Activated naive CD8-positive, alpha-beta T cell treated with anti-CD3 and anti-CD28 coated beads, Interleukin-2, amount 50 U/mL, for 24 hours (primary cell): ENCODE data around the gene WASHC2C.
"Not testable (repeated sequence)": the region's sequence is repeated elsewhere in the genome, so short reads cannot be mapped to it uniquely, and the experiment has no call there.

ENCODE experiments used
- ATAC-seq: fragments of 150-1000 bp; cut with Tn5 transposase; one replicate; pipeline ENCODE4 v1.10.0; 2021
- DNase-seq: peaks from one replicate; pipeline ENCODE4 v3.0.0; 2021
- H3K27ac Mint-ChIP-seq: one replicate; pipeline ENCODE4 v1.8.0; 2021; ENCODE audit warnings: mild to moderate bottlenecking, mixed read lengths
- H3K27me3 Mint-ChIP-seq: one replicate; pipeline ENCODE4 v1.8.0; 2021; ENCODE audit warnings: mixed read lengths
- H3K36me3 Mint-ChIP-seq: one replicate; pipeline ENCODE4 v1.8.0; 2021; ENCODE audit warnings: low read depth, mixed read lengths
- H3K4me1 Mint-ChIP-seq: one replicate; pipeline ENCODE4 v1.8.0; 2021; ENCODE audit warnings: mixed read lengths
- H3K4me3 Mint-ChIP-seq: one replicate; pipeline ENCODE4 v1.8.0; 2021; ENCODE audit warnings: mild to moderate bottlenecking, moderate library complexity, mixed read lengths
- H3K9me3 Mint-ChIP-seq: one replicate; pipeline ENCODE4 v1.8.0; 2021; ENCODE audit warnings: mixed read lengths

WASHC2C gene

DNA sequence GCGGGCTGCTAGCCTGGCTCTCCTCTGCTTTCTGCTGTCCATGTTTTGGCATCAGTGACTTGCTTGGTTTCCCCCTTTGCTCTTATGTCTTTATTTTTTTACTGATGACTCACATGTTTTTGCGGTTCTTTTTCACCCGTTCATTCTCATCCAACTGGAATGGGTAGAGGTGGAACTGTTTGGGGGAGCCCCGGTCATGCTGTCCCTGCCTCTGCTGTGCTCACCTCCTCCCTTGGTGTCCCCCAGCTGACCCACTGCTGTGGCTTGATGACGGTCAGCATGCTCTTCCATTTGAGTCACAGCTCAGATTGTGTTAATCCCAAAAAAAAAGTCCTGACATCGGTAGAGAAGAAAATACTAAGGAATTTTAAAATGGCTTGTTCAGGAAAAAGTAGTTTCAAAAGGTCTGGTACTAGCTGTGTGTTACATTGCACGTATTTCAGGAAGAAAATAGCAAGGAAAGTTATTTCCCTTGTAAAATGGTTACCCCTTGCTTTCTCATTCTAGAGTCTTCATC lies 27.0 kb downstream of the WASHC2C start:
- not testable (repeated sequence) for H3K27me3 Mint-ChIP-seq, H3K9me3 Mint-ChIP-seq, ATAC-seq, H3K27ac Mint-ChIP-seq, H3K36me3 Mint-ChIP-seq, H3K4me3 Mint-ChIP-seq, H3K4me1 Mint-ChIP-seq, DNase-seq

GRCh38 chr10:45755083-45755482 lies 28.0 kb downstream of the WASHC2C start:
- not testable (repeated sequence) for H3K27ac Mint-ChIP-seq, H3K4me1 Mint-ChIP-seq

DNA sequence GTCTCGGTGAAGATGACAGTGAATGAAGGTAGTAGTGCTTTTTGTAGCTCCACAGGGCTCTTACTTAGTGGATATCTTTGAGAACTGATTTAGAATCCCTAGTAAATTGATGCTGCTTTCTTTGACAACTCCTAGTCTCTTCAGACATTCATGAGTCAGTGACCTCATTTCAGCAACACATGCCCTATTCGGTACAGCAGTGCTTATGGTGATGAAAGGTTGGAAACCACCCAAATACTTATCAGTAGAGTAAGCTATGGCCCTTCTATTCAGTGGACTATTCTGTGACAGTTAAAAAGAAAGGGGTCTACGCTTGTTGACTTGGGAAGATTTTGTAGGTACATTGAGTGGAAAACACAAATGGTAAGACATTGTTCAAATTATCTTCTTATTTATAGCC lies 29.0 kb downstream of the WASHC2C start:
- ATAC-seq, DNase-seq, H3K27ac Mint-ChIP-seq, H3K4me3 Mint-ChIP-seq, H3K27me3 Mint-ChIP-seq, H3K9me3 Mint-ChIP-seq, H3K36me3 Mint-ChIP-seq, H3K4me1 Mint-ChIP-seq: not testable (repeated sequence)

More at GRCh38 chr10:45755083-45755482, 28.0 kb downstream of the WASHC2C start:
- H3K36me3 Mint-ChIP-seq, H3K27me3 Mint-ChIP-seq, H3K4me3 Mint-ChIP-seq, H3K9me3 Mint-ChIP-seq, DNase-seq, ATAC-seq: not testable (repeated sequence)

DNA sequence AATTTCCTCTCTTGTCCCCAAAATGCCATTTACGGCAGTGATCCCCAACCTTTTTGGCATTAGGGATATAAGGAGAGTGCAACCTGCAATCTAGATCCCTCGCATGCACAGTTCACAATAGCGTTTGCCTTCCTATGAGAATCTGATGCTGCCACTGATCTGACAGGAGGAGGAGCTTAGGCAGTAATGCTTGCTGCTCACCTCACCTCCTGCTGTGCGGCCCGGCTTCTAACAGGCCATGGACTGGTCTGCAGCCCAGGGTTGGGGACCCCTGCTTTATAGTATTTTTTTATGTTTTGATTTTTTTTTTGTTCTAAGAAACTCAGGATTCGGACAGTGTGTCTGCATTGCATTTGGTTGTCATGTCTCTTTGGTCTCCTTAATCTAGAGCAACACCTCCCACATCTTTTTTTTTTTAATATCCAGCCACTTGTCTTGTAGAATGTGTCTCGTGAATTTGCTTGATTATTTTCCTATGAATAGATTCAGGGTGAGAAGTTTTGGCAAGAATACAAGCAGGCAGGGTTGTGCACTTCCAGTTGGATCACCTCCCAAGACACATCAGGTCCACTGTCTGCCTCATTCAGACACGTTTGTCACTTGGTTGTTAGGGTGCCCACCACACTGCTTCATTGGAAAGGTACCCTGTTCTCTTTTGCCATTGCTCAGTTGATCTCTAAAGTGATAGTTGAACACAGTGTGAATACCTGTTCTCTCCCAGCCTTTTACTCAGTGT lies 30.8 kb downstream of the WASHC2C start:
- H3K9me3 Mint-ChIP-seq = not testable (repeated sequence)

GRCh38 chr10:45761622-45762021 lies 34.6 kb downstream of the WASHC2C start:
- H3K27me3 Mint-ChIP-seq, H3K27ac Mint-ChIP-seq, H3K4me1 Mint-ChIP-seq, H3K36me3 Mint-ChIP-seq, H3K4me3 Mint-ChIP-seq, DNase-seq, ATAC-seq, H3K9me3 Mint-ChIP-seq: not testable (repeated sequence)

More for the DNA sequence above, 30.8 kb downstream of the WASHC2C start:
- H3K36me3 Mint-ChIP-seq, DNase-seq, H3K27me3 Mint-ChIP-seq, ATAC-seq, H3K4me3 Mint-ChIP-seq, H3K27ac Mint-ChIP-seq, H3K4me1 Mint-ChIP-seq: not testable (repeated sequence)

GRCh38 chr10:45763037-45763436 lies 36.0 kb downstream of the WASHC2C start:
- not testable (repeated sequence) for H3K9me3 Mint-ChIP-seq, H3K36me3 Mint-ChIP-seq, H3K27ac Mint-ChIP-seq, H3K4me1 Mint-ChIP-seq, ATAC-seq, DNase-seq, H3K27me3 Mint-ChIP-seq, H3K4me3 Mint-ChIP-seq

DNA sequence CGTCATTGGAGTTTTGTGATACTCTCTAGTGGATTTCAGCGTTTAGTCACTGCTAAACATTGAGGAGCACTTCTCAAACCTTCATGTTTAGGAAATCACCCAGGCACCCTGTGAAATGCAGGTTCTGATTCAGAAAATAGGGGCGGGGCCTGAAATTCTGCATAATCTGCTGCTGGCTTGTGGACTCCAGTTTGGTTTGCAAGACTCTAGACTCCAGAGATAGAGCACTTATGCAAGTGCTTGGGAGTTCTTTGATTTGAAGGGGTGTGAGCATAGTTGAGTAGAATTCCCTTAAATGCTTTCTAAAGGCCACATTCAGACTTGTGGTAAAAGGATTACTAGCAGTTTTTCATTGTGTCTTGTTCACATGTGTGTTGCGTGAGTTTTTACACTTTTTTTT lies 41.3 kb downstream of the WASHC2C start:
- not testable (repeated sequence) for ATAC-seq, DNase-seq, H3K9me3 Mint-ChIP-seq, H3K27ac Mint-ChIP-seq, H3K36me3 Mint-ChIP-seq, H3K4me1 Mint-ChIP-seq, H3K4me3 Mint-ChIP-seq, H3K27me3 Mint-ChIP-seq

DNA sequence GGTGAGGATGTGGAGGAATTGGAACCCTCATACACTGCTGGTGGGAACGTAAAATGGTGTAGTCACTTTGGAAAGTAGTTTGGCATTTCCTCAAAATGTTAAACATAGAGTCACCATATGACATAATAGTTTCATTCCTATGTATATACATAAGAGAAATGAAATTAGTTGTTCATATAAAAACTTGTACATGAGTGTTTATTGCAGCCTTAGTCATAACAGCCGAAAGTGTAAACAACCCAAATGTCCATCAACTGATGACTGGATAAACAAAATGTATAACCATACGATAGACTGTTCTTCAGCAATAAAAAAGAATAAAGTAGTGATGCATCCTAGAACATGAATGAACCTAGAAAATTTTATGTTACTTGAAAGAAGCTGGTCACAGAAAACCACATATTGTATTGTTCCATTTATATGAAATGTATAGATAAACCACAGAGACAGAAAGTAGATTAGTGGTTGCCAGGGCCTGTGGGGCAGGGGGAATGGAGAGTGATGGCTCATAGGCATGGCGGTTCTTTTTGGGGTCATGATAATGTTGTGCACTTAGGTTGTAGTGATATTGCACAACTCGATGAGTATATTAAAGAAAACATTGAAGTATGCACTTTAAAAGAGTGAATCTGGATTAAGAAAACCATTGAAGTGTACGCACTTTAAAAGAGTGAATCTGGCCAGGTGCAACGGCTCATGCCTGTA lies 44.8 kb downstream of the WASHC2C start:
- H3K4me3 Mint-ChIP-seq, H3K36me3 Mint-ChIP-seq, DNase-seq, H3K27me3 Mint-ChIP-seq, H3K9me3 Mint-ChIP-seq, H3K27ac Mint-ChIP-seq, H3K4me1 Mint-ChIP-seq: not testable (repeated sequence)
- peak; percentile 33 for ATAC-seq

- ATAC-seq, H3K9me3 Mint-ChIP-seq, H3K4me3 Mint-ChIP-seq, H3K36me3 Mint-ChIP-seq, H3K4me1 Mint-ChIP-seq, DNase-seq, H3K27ac Mint-ChIP-seq, H3K27me3 Mint-ChIP-seq: not testable (repeated sequence)
These were observed 59.2 kb downstream of the WASHC2C start for GRCh38 chr10:45786217-45786616.

DNA sequence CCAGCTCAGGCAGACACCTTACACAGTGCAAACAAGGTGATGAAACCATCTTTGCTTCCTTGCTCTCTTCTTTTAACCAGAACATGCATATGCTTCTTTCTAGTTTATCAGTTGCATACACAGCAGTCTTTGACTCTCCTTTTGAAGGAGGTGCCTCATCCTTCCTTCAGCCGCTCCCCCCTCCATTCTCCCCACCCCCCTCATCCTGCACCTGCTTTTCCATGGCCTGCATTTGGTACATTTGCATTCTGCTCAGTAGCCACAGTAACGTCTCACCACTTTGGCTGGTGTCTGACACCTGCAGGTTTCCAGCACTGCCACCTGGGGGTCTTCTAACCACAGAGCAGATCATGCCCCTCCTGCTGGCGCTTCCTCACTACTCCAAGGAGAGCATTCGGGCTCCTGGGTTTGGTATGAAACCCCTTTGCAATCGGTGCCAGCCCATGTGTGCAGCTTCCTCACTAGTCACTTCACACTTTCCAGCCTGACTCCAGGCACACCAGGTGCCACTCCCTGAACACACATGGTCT lies 60.2 kb downstream of the WASHC2C start:
- not testable (repeated sequence) for H3K4me3 Mint-ChIP-seq, H3K36me3 Mint-ChIP-seq, H3K27me3 Mint-ChIP-seq, H3K9me3 Mint-ChIP-seq, H3K4me1 Mint-ChIP-seq, DNase-seq, H3K27ac Mint-ChIP-seq, ATAC-seq

DNA sequence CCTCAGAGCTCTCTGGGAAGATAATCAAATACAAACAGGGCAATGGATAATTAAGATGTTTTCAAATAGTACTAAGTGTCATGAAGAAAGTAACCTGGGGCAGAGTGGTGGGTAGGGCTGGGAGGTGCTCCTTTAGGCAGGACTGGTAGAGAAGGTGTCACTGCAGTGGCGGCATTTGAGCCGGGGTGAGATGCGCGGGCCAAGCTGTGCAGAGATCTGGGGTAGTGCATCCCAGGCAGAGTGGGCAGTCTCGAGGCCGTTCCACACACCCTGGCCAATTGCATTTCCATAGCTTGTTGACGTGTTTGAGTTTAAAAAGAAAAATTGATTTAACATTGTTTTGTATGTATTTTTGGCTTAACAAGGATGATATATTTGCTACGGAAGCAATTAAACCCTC lies 62.9 kb downstream of the WASHC2C start:
- H3K4me3 Mint-ChIP-seq = not testable (repeated sequence)
- peaks cover 13% of the 10 kb centered on the region for H3K36me3 Mint-ChIP-seq

GRCh38 chr10:45790694-45791426 lies 63.8 kb downstream of the WASHC2C start:
- not testable (repeated sequence) for H3K9me3 Mint-ChIP-seq, H3K27ac Mint-ChIP-seq, H3K27me3 Mint-ChIP-seq, H3K4me1 Mint-ChIP-seq, ATAC-seq, DNase-seq, H3K4me3 Mint-ChIP-seq
- peaks cover 13% of the 10 kb centered on the region for H3K36me3 Mint-ChIP-seq

More for the DNA sequence above, 62.9 kb downstream of the WASHC2C start:
- H3K9me3 Mint-ChIP-seq, H3K4me1 Mint-ChIP-seq, H3K27me3 Mint-ChIP-seq, DNase-seq, ATAC-seq, H3K27ac Mint-ChIP-seq: not testable (repeated sequence)

- H3K36me3 Mint-ChIP-seq = peaks cover 12% of the 10 kb centered on the region
- not testable (repeated sequence) for DNase-seq, ATAC-seq, H3K27me3 Mint-ChIP-seq, H3K27ac Mint-ChIP-seq, H3K4me1 Mint-ChIP-seq, H3K4me3 Mint-ChIP-seq, H3K9me3 Mint-ChIP-seq
These were observed 67.7 kb downstream of the WASHC2C start for GRCh38 chr10:45794761-45795160.
